ENCODE data around the gene ZNF500.

Gene ZNF500

GRCh38 chr16:4726616-4727015 lies 40.3 kb downstream of the ZNF500 start:
- TF ChIP-seq EZH2phosphoT487 (IDR thresholded peaks at IDR 0.05; ENCODE audit: borderline replicate concordance, low read length) (no peak), CTCF (IDR thresholded peaks at IDR 0.05; ENCODE audit: low read depth, low read length, poor library complexity, severe bottlenecking) (no peak)
- no peak overlapping the region for H3K27ac ChIP-seq (ENCODE audit: low read depth, low read length)
- no peaks in the 10 kb centered on the region for H3K4me1 ChIP-seq (ENCODE audit: control insufficient read depth, low read length)
- H3K9me3 ChIP-seq (ENCODE audit: control insufficient read depth, insufficient read depth, low read length) = no peaks in the 10 kb centered on the region
- H3K36me3 ChIP-seq (ENCODE audit: control insufficient read depth, low read length) = peaks cover 7% of the 10 kb centered on the region; the same call in 1 of the 2 replicates
- H3K79me2 ChIP-seq (ENCODE audit: control insufficient read depth, low read length) = peaks cover under 1% of the 10 kb centered on the region; the same call in 1 of the 2 replicates
- H3K4me3 ChIP-seq (ENCODE audit: low read length) = no peak overlapping the region
- H4K20me1 ChIP-seq (ENCODE audit: control insufficient read depth, insufficient read depth, low read depth, low read length) = no peaks in the 10 kb centered on the region
- H3K27me3 ChIP-seq (ENCODE audit: control insufficient read depth, low read length) = no peaks in the 10 kb centered on the region
- H3K9me2 ChIP-seq (replicated peaks; ENCODE audit: control insufficient read depth, low read length) = no peaks in the 10 kb centered on the region
- no peaks in the 10 kb centered on the region for H3F3A ChIP-seq (ENCODE audit: control insufficient read depth, insufficient read depth)
- no peak overlapping the region for H3K4me2 ChIP-seq (ENCODE audit: low read length)

- H3K4me2 ChIP-seq (ENCODE audit: low read length) = no peak overlapping the region
- no peak overlapping the region for H3K27ac ChIP-seq (ENCODE audit: low read depth, low read length)
- no peaks in the 10 kb centered on the region for H3K9me2 ChIP-seq (replicated peaks; ENCODE audit: control insufficient read depth, low read length)
- no peaks in the 10 kb centered on the region for H3K79me2 ChIP-seq (ENCODE audit: control insufficient read depth, low read length)
- no peaks in the 10 kb centered on the region for H3K27me3 ChIP-seq (ENCODE audit: control insufficient read depth, low read length)
- no peaks in the 10 kb centered on the region for H4K20me1 ChIP-seq (ENCODE audit: control insufficient read depth, insufficient read depth, low read depth, low read length)
- H3K36me3 ChIP-seq (ENCODE audit: control insufficient read depth, low read length) = peaks cover 7% of the 10 kb centered on the region; the same call in 1 of the 2 replicates
- no peaks in the 10 kb centered on the region for H3K9me3 ChIP-seq (ENCODE audit: control insufficient read depth, insufficient read depth, low read length)
- no peak overlapping the region for H3K4me3 ChIP-seq (ENCODE audit: low read length)
- no peaks in the 10 kb centered on the region for H3K4me1 ChIP-seq (ENCODE audit: control insufficient read depth, low read length)
- H3F3A ChIP-seq (ENCODE audit: control insufficient read depth, insufficient read depth) = no peaks in the 10 kb centered on the region
- no peak for TF ChIP-seq EZH2phosphoT487 (IDR thresholded peaks at IDR 0.05; ENCODE audit: borderline replicate concordance, low read length)
- TF ChIP-seq CTCF (IDR thresholded peaks at IDR 0.05; ENCODE audit: low read depth, low read length, poor library complexity, severe bottlenecking) = no peak
Measured at GRCh38 chr16:4724661-4725270, 42.2 kb downstream of the ZNF500 start.

DNA sequence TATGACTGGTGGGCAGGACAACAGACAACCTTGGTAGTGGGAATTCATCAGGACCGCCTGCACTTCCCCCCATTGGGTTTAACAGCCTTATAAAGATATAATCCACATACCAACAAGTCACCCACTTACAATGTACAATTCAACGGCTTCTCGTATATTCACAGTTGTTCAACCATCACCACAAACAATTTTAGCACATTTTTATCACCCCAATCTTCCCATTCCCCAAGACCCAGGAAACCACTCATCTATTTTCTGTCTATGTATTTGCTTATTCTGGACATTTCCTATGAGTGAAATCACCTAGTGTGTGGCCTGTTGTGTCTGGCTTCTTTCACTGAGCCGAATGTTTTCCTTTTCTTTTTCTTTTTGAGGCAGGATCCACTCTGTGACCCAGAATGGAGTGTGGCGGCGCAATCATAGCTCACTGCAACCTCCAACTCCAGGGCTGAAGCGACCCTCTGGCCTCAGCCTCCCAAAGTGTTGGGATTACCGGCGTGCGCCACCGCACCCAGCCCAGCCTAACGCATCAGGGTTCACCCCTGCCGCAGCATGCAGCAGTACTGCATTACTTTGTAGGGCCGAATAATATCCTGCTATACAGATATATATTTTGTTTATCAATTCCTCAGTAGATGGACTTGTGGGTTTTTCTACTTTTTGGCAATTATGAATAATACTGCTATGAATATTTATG lies 43.7 kb downstream of the ZNF500 start:
- H3K27ac ChIP-seq (ENCODE audit: low read depth, low read length) = no peak overlapping the region
- TF ChIP-seq EZH2phosphoT487 (IDR thresholded peaks at IDR 0.05; ENCODE audit: borderline replicate concordance, low read length) (no peak), CTCF (IDR thresholded peaks at IDR 0.05; ENCODE audit: low read depth, low read length, poor library complexity, severe bottlenecking) (no peak)
- no peak overlapping the region for H3K4me2 ChIP-seq (ENCODE audit: low read length)
- peaks cover 13% of the 10 kb centered on the region for H3K4me1 ChIP-seq (ENCODE audit: control insufficient read depth, low read length)
- H3K79me2 ChIP-seq (ENCODE audit: control insufficient read depth, low read length) = no peaks in the 10 kb centered on the region
- H3K9me3 ChIP-seq (ENCODE audit: control insufficient read depth, insufficient read depth, low read length) = no peaks in the 10 kb centered on the region
- peaks cover 7% of the 10 kb centered on the region; the same call in 1 of the 2 replicates for H3K36me3 ChIP-seq (ENCODE audit: control insufficient read depth, low read length)
- H4K20me1 ChIP-seq (ENCODE audit: control insufficient read depth, insufficient read depth, low read depth, low read length) = no peaks in the 10 kb centered on the region
- no peak overlapping the region for H3K4me3 ChIP-seq (ENCODE audit: low read length)
- H3K27me3 ChIP-seq (ENCODE audit: control insufficient read depth, low read length) = no peaks in the 10 kb centered on the region
- no peaks in the 10 kb centered on the region for H3F3A ChIP-seq (ENCODE audit: control insufficient read depth, insufficient read depth)
- no peaks in the 10 kb centered on the region for H3K9me2 ChIP-seq (replicated peaks; ENCODE audit: control insufficient read depth, low read length)

All from DOHH2 (cell line).